GM18951 (cell line): ENCODE results near the gene KCTD1.

Experiments used
- POLR2A ChIP-seq: IDR thresholded peaks from 4 replicates; pipeline ENCODE4 v1.6.1; 2011; ENCODE audit warnings: mild to moderate bottlenecking; ENCODE audit not compliant: insufficient read length, insufficient read depth; ENCODE audit errors: extremely low read depth
- in situ Hi-C: fragments of 300-500 bp; cut with MboI; formaldehyde crosslinking; loops from one replicate; pipeline ENCODE4 v1.12.0; 2022; ENCODE audit warnings: low sequenced_read_pairs, mixed read lengths, inconsistent platforms; ENCODE audit not compliant: unreplicated experiment

Gene KCTD1

DNA sequence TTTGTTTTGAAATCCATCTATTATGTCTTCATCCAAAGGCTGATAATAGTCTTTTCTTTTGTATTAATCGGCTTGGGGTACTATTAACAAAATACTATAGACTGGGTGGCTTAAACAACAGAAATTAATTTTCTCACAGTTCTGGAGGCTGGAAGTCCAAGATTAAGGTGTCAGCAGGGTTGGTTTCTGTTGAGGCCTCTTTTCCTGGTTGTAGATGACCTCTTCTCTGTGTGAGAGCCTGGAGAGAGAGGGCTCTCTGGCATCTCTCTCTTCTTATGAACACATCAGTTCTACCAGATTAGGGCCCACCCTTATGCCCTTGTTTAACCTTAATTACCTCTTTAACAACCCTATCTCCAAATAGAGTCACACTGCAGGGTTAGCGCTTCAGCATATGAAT, 14.2 kb upstream of the KCTD1 start:
- in situ Hi-C loops = no loop called here
- no peak for TF ChIP-seq POLR2A

GRCh38 chr18:26561769-26562168, 13.4 kb upstream of the KCTD1 start:
- TF ChIP-seq POLR2A = no peak
- in situ Hi-C loops = no loop called here

DNA sequence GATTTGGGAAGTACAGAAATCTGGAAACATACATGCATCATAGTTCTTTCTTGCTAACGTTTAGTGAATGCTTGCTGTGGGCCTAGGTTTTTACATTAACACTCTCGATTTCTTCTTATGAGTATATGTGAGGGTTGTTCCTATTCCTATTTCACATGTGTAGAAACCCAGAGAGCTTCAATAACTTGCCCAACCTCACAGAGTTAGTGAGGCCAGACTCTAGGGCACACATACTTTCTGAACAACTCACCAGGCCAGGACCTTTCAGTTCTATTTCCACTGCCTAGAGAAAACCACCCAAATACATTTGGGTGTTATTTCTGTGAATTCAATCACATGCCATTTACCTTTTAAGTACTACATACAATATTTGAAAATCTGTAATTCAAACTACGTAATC, 8.2 kb upstream of the KCTD1 start:
- in situ Hi-C loops = no loop called here
- TF ChIP-seq POLR2A = no peak

DNA sequence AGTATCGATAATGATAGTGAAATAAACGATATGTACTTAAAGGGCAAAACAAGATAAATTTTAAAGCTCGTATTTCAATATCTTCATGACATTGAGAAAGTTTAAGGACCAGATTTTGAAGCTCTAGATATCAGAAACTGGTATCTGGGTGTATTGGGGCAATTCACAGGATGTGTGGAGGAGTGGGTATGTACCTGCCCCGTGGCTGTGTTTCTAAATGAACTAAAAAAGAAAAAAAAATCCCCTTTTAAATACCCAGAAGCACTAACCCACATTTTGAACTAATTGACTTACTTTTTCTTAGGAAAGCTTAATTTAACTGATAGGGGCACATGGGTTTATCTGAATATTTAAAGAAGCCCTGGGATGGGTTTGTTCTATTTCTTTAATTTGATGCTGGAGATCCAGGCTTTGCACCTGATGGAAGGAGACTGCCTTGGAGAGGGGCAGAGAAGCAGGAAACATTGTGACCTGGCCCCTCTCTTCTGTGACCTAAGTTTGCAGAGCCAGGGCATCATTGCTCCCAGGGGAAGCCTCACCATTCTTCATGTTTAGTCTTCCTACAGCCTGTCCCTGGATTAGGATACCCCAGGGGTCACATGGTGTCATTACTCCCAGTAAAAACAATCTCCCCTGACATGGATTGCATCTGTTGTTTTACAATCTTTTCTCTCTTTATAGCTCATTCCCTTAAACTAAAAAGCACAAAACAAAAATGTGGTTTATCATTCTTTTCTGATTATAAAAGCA, 7.6 kb upstream of the KCTD1 start:
- no peak for TF ChIP-seq POLR2A
- in situ Hi-C loops = no loop called here

DNA sequence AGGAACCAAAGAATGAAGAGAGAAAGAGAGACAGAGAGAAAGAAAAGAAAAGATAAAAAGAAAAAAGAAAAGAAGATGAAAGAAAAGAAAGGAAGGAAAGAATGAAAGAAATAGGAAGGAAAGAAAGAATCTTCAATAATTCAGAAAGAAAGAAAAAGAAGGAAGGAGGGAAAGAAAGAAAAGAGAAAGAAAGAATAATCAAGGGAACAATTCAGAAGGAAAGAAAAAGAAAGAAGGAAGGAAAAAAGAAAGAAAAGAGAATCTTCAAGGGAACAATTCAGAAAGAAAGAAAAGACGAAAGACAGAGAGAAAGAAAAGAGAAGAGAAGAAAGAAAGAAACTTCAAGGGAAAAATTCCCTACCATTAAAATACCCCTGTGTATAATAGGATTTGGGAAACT, 5.6 kb upstream of the KCTD1 start:
- no peak for TF ChIP-seq POLR2A
- in situ Hi-C loops = no loop called here

GRCh38 chr18:26551695-26552081, 3.3 kb upstream of the KCTD1 start:
- TF ChIP-seq POLR2A = no peak
- in situ Hi-C loops = no loop called here

DNA sequence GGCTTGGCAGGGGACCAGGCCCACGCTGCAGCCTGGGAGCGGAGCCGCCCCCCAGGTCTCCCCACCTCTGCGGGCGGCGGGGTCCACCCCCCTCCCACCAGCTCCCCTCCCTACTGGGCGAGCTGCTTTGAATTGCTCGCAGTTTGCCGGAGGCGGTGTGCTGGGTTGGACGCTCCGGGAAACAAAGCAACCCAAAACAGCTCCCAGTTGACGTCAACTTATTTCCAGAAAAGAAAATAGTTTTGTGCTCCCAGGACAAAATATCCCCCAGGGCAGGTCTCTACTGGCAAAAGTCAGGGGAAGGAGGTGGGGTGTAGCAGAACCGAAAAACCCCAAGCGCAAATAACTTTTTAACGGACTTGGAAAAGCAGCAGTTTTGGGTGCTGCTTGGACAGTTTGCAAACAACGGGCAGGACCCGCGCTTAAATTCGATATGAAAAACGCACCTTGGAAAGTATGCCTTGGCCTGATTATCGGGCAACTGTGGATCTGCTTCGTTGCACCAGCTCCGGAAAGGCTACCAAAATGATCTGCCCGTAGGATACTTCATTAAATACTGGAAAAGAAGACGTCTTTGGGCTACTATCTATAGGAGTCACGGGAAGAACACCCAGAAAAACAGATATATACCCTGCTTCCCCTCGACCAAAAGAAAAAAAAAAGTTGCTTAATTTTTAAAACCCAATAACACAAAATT, 2.8 kb upstream of the KCTD1 start:
- in situ Hi-C loops = no loop called here
- TF ChIP-seq POLR2A = no peak

DNA sequence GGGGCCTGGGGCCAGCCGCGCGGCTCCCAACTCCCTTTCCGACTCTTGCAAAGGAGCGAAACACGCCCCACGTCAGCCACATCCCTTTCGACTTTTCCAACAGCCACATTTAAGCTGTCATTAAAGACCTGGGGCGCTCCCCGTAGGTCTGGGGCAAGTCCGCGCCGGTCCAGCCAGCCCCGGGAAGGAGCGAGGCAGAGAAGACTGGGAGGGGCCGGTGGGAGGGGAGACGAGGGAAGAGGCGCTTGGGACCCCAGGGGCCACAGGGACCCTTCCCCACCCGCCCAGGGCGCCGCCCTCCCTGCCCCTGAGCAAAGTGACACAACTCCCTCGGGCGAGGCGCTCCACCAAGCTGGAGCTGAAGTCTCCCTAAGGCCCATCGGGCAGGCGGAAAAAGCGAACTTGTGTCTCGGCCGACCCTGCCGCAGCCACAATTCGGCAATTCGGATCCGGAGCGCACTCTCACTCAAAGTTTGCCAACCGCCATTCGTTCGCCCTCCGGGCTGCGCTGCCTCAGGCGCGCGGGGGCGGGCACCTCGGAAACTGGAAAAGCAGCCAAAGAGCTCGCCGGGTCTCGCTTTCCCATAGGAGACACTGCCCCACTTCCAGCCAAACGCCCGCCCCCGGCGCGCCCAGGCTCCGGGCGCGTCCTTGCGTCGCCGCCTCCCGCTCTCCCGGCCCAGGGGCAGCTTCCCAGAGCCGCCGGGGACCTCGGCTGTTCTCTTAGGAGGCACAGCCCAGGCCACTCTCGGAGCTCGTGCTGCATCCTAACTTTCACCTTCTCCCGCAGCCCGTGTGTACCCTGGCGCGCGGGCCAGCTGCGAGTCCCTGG, 1.1 kb upstream of the KCTD1 start:
- in situ Hi-C loops = no loop called here
- TF ChIP-seq POLR2A = no peak

- TF ChIP-seq POLR2A = no peak
Measured at GRCh38 chr18:26547646-26548414, 523 bp downstream of the KCTD1 start.

GRCh38 chr18:26546875-26547645, 1.3 kb downstream of the KCTD1 start:
- TF ChIP-seq POLR2A = no peak
- in situ Hi-C loops = no loop called here

More at GRCh38 chr18:26547646-26548414, 523 bp downstream of the KCTD1 start:
- in situ Hi-C loops = no loop called here

DNA sequence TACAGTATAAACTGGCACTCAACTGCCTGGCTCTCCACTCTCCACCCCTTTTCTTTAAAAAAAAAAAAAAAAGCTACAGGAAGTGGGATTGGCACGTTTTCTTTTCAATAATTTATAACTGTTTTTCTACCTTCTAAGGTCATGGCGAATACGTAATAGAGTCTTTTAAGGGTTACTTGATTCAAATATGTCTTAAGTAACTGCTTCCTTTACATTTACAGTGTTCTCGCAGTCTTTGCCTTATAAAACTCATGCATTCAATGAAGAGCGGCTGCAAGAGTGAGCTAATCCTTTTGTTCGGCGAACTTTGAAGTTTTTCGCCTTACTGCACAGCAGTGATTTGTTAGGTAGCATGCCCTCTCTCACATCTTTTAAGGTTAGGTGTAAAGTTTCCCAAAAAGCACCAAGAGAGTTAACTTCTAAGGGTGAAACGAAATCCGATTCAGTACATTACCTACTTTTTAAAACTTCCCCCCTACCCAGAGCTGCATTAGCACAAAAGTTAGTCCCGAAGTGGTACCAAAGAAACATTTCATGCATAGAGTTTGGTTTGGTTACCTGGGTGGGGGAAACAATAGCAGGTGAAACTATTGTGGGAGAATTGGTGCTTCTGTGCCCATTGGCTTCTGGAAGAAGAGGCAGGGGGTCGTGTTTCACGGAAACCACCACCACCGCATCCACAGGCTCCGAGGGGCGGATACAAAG, 2.0 kb downstream of the KCTD1 start:
- in situ Hi-C loops = no loop called here
- no peak for TF ChIP-seq POLR2A
